ENCODE results near the gene RNU5B-1.

DNA sequence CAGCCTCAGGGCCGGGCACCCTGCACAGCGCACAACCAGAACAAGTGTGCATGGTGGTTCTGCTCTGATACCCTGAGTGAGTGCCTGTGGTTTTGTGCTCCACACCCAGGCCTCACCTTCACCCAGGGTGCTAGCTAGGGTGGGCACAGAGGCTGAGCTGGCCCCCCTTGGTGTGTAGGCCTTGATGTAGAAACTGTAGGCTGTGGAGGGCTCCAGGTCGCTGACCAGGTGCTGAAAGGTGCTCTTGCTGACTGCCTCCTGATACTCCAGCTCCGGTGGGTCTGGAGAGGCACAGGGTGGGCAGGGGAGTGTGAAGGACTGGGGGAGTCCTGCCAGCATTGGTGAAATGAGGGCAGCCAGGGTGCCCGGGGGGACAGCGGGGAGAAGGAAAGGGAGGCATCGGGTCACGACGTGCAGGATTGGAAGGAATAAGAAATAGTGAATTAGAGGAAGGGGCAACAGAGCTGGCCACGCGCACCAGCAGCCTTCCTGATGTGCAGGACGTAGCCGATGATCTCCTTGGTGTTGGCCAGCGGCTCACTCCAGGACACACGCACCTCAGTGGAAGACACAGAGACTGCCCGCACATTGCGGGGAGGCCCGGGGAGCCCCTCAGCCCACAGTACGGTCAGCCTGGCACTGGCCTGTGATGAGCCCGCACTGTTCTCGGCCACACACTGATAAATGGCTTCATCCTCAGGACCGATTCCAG is 26.6 kb downstream of the RNU5B-1 start:
- TF ChIP-seq ZNF565 (CRISPR knock-in tag; conservative IDR thresholded peaks at IDR 0.05; ENCODE audit: low read depth) (no peak), ZFP30 (CRISPR knock-in tag; IDR thresholded peaks at IDR 0.05) (no peak), TOX (CRISPR knock-in tag; IDR thresholded peaks at IDR 0.05; ENCODE audit: borderline replicate concordance) (no peak), ESRRG (CRISPR knock-in tag; IDR thresholded peaks at IDR 0.05) (no peak), ARNTL (CRISPR knock-in tag; IDR thresholded peaks at IDR 0.05; ENCODE audit: borderline replicate concordance, low read depth) (no peak), GLIS3 (CRISPR knock-in tag; IDR thresholded peaks at IDR 0.05) (no peak), ZFP3 (CRISPR knock-in tag; IDR thresholded peaks at IDR 0.05) (no peak), ZNF8 (CRISPR knock-in tag; IDR thresholded peaks at IDR 0.05) (no peak), PPARA (CRISPR knock-in tag; IDR thresholded peaks at IDR 0.05; ENCODE audit: borderline replicate concordance) (no peak), CSDC2 (CRISPR knock-in tag; IDR thresholded peaks at IDR 0.05) (no peak), PATZ1 (CRISPR knock-in tag; IDR thresholded peaks at IDR 0.05; ENCODE audit: borderline replicate concordance) (no peak), ZC3H10 (CRISPR knock-in tag; IDR thresholded peaks at IDR 0.05) (no peak), ZNF70 (CRISPR knock-in tag; IDR thresholded peaks at IDR 0.05) (no peak)
- TF ChIP-seq, protein P1, sequence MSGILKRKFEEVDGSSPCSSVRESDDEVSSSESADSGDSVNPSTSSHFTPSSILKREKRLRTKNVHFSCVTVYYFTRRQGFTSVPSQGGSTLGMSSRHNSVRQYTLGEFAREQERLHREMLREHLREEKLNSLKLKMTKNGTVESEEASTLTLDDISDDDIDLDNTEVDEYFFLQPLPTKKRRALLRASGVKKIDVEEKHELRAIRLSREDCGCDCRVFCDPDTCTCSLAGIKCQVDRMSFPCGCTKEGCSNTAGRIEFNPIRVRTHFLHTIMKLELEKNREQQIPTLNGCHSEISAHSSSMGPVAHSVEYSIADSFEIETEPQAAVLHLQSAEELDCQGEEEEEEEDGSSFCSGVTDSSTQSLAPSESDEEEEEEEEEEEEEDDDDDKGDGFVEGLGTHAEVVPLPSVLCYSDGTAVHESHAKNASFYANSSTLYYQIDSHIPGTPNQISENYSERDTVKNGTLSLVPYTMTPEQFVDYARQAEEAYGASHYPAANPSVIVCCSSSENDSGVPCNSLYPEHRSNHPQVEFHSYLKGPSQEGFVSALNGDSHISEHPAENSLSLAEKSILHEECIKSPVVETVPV (CRISPR knock-in tag; IDR thresholded peaks at IDR 0.05) = no peak

All from SK-N-SH treated with all-trans-retinoic acid at 6 μM for 48 hours (cell line).